HG03064 (cell line): Measurements from ENCODE around the gene VGF.
"Not testable (repeated sequence)": the region's sequence is repeated elsewhere in the genome, so short reads cannot be mapped to it uniquely, and the experiment has no call there.

Source experiments
- ATAC-seq: cut with Tn5 transposase; IDR thresholded peaks from one replicate; pipeline ENCODE4 v1.9.1; 2021; ENCODE audit warnings: low read depth; ENCODE audit not compliant: unreplicated experiment

Gene VGF

GRCh38 chr7:101121631-101121990 lies 43.8 kb downstream of the VGF start:
- not testable (repeated sequence) for ATAC-seq

- ATAC-seq = no peak
Observed at GRCh38 chr7:101120315-101120714, 45.1 kb downstream of the VGF start.

- no peak for ATAC-seq
Observed at GRCh38 chr7:101119876-101120275, 45.5 kb downstream of the VGF start.

GRCh38 chr7:101118856-101119255 lies 46.5 kb downstream of the VGF start:
- no peak for ATAC-seq

- ATAC-seq = no peak
Observed at GRCh38 chr7:101116898-101117297, 48.5 kb downstream of the VGF start.

GRCh38 chr7:101115215-101115614 lies 50.2 kb downstream of the VGF start:
- no peak for ATAC-seq

- no peak for ATAC-seq
Observed at GRCh38 chr7:101114492-101114891, 50.9 kb downstream of the VGF start.

- no peak for ATAC-seq
Observed at GRCh38 chr7:101113836-101114235, 51.5 kb downstream of the VGF start.

- ATAC-seq = not testable (repeated sequence)
Observed at GRCh38 chr7:101113140-101113539, 52.2 kb downstream of the VGF start.
